GM18505 (cell line): ENCODE data around the gene PAPSS2.

Experiments used
- ATAC-seq: cut with Tn5 transposase; IDR thresholded peaks from one replicate; pipeline ENCODE4 v1.9.1; 2021; ENCODE audit not compliant: unreplicated experiment
- POLR2A ChIP-seq: IDR thresholded peaks from 4 replicates; pipeline ENCODE4 v1.6.1; 2011; ENCODE audit warnings: borderline replicate concordance; ENCODE audit not compliant: insufficient read depth, insufficient read length; ENCODE audit errors: extremely low read depth

The PAPSS2 gene

GRCh38 chr10:87670586-87670985 lies 10.9 kb downstream of the PAPSS2 start:
- ATAC-seq: no peak

GRCh38 chr10:87671139-87671815 lies 11.6 kb downstream of the PAPSS2 start:
- TF ChIP-seq POLR2A: no peak
- ATAC-seq: no peak

More at GRCh38 chr10:87670586-87670985, 10.9 kb downstream of the PAPSS2 start:
- TF ChIP-seq POLR2A: no peak

GRCh38 chr10:87672551-87672950 lies 12.9 kb downstream of the PAPSS2 start:
- ATAC-seq: no peak
- no peak for TF ChIP-seq POLR2A

GRCh38 chr10:87674943-87675342 lies 15.3 kb downstream of the PAPSS2 start:
- no peak for ATAC-seq
- no peak for TF ChIP-seq POLR2A

GRCh38 chr10:87675396-87676376 lies 16.0 kb downstream of the PAPSS2 start:
- TF ChIP-seq POLR2A: no peak
- ATAC-seq: no peak

- no peak for ATAC-seq
- TF ChIP-seq POLR2A: no peak
These were observed 17.9 kb downstream of the PAPSS2 start for GRCh38 chr10:87677595-87677994.

- TF ChIP-seq POLR2A: no peak
- no peak for ATAC-seq
These were observed 18.6 kb downstream of the PAPSS2 start for GRCh38 chr10:87678302-87678701.

GRCh38 chr10:87683356-87683755 lies 23.7 kb downstream of the PAPSS2 start:
- no peak for ATAC-seq
- no peak for TF ChIP-seq POLR2A

GRCh38 chr10:87684001-87684638 lies 24.4 kb downstream of the PAPSS2 start:
- ATAC-seq: no peak
- TF ChIP-seq POLR2A: no peak

- TF ChIP-seq POLR2A: no peak
- no peak for ATAC-seq
These were observed 26.3 kb downstream of the PAPSS2 start for GRCh38 chr10:87685832-87686574.

- no peak for ATAC-seq
- no peak for TF ChIP-seq POLR2A
These were observed 31.9 kb downstream of the PAPSS2 start for GRCh38 chr10:87691506-87692070.

- ATAC-seq: no peak
- no peak for TF ChIP-seq POLR2A
These were observed 33.3 kb downstream of the PAPSS2 start for GRCh38 chr10:87692956-87693484.

GRCh38 chr10:87694011-87694794 lies 34.5 kb downstream of the PAPSS2 start:
- no peak for ATAC-seq
- TF ChIP-seq POLR2A: no peak
